Heart left ventricle (tissue), 16 donors: ENCODE measurements around the gene BCL2L14. TPM values are rescaled to one million over a fixed set of nuclear protein-coding genes. Genes with fewer than 3 reads are reported as not detected.

Experiments used
- ATAC-seq, 4 donors: fragments of 200-7000 bp; cut with Tn5 transposase; one replicate each; pipeline ENCODE4 v1.9.1; 2020 to 2022; ENCODE audit warnings: moderate library complexity in 4 of 4, mild to moderate bottlenecking in 3 of 4, moderate number of reproducible peaks in 1 of 4
- DNase-seq, 5 donors: peaks; one replicate each; pipeline ENCODE4 v3.0.0-alpha.2; 2020
- H3K27ac ChIP-seq, 12 donors: fragments of 200-600 bp; sonication (generic) in 4 of 12; one replicate each; pipeline versions ENCODE4 v1.5.0 to v1.8.0; 2016 to 2022; ENCODE audit warnings: mild to moderate bottlenecking in 2 of 12
- H3K27me3 ChIP-seq, 9 donors: fragments of 200-600 bp; sonication (generic) in 2 of 9; one replicate each; pipeline versions ENCODE4 v1.5.1 to v1.8.0; 2016 to 2022; ENCODE audit warnings: mild to moderate bottlenecking in 3 of 9
- H3K36me3 ChIP-seq, 9 donors: fragments of 200-600 bp; sonication (generic) in 2 of 9; one replicate each; pipeline versions ENCODE4 v1.5.0 to v1.8.0; 2018 to 2022; ENCODE audit warnings: mild to moderate bottlenecking in 2 of 9
- H3K4me1 ChIP-seq, 12 donors: fragments of 200-600 bp; sonication (generic) in 4 of 12; one replicate each; pipeline versions ENCODE4 v1.5.0 to v1.8.0; 2016 to 2022; ENCODE audit warnings: mild to moderate bottlenecking in 3 of 12
- H3K4me3 ChIP-seq, 12 donors: fragments of 200-600 bp; sonication (generic) in 4 of 12; one replicate each; pipeline versions ENCODE4 v1.5.0 to v1.8.0; 2017 to 2022; ENCODE audit warnings: mild to moderate bottlenecking in 9 of 12, moderate library complexity in 4 of 12
- H3K9me3 ChIP-seq, 12 donors: fragments of 200-600 bp; sonication (generic) in 4 of 12; one replicate each; pipeline versions ENCODE4 v1.5.0 to v1.8.0; 2016 to 2022; ENCODE audit warnings: mild to moderate bottlenecking in 1 of 12
- CTCF ChIP-seq, 12 donors: fragments of 200-600 bp; sonication (generic) in 4 of 12; IDR thresholded peaks; one replicate each; pipeline versions ENCODE4 v1.5.0 to v1.8.0; 2018 to 2022; ENCODE audit warnings: antibody characterized with exemption in 12 of 12, mild to moderate bottlenecking in 5 of 12
- POLR2A ChIP-seq, 2 donors: fragments of 450-650 bp; IDR thresholded peaks; one replicate each; pipeline ENCODE4 v1.6.1; 2017; ENCODE audit warnings: antibody characterized with exemption in 2 of 2, mild to moderate bottlenecking in 2 of 2, moderate library complexity in 2 of 2
- WGBS, 4 donors: extraction: QIAGEN DNeasy Blood & Tissue Kit in 2 of 4; methylation state at CpG; one replicate each; pipeline versions ENCODE4 v1.1.5 to v1.1.7; 2013 to 2018; 5-methylcytosine and 5-hydroxymethylcytosine counted together
- intact Hi-C, 10 donors: fragments of 100-400 bp; cut with DNase I; formaldehyde crosslinking; loops; one replicate each; pipeline versions ENCODE4 v1.11.1 to v1.14.2; 2022
- polyA plus RNA-seq, 2 donors: library from polyadenylated mRNA; stranded (reverse); fragments of 200-250 nt; gene quantifications; one replicate each; pipeline ENCODE4 v1.2.3, GENCODE V29; 2013
- total RNA-seq, 9 donors: library from RNA; depleted of rRNA in 2 of 9; stranded (reverse); fragments of >200 nt in 2 of 9; fragmentation: NEBNext Ultra II Directional in 3 of 9; extraction: Animal tissue kit (Norgen Biotek cat#: 25700) in 3 of 9; gene quantifications; one replicate each; pipeline versions ENCODE4 v1.1.0 to v1.2.4, GENCODE V29; 2016 to 2023
- donor health status: ischemic (EF 13 %, LVEDD 7.1; RV severe dilation, severe dysfunction).
- donor health status: healthy with polysubstance abuse.
- donor health status: DM: no; HTN: yes; CAD: no.
- donor health status: DM: no; HTN: no; CAD: no.
- donor health status: ischemic (EF 25% LVEDD 6.9; RV normal size, moderate dysfunction).
- donor health status: ischemic (EF 25% LVEDD 5.7; RV mildly dilated, moderate dysfunction).
- donor health status: healthy.
- donor health status: DM: yes; HTN: yes; CAD: no.
- donor health status: ischemic (EF 35%, LVEDD 5.7; RV mildly dilated, moderate dysfunction).
- donor health status: nonischemic (EF 11% LVEDD 7.7; RV severe dilation, severe dysfunction).
- donor health status: DM: yes; HTN: yes; CAD: no.
- donor health status: PGD.
- donor health status: ischemic (EF 29% LVEDD 5.4; RV normal size, mild dysfunction).
- donor health status: nonischemic (EF 23%, LVEDD 6.1; RV moderate dilation, normal function).

Gene BCL2L14
- total and polyA plus RNA-seq, 11 donors: not detected

DNA sequence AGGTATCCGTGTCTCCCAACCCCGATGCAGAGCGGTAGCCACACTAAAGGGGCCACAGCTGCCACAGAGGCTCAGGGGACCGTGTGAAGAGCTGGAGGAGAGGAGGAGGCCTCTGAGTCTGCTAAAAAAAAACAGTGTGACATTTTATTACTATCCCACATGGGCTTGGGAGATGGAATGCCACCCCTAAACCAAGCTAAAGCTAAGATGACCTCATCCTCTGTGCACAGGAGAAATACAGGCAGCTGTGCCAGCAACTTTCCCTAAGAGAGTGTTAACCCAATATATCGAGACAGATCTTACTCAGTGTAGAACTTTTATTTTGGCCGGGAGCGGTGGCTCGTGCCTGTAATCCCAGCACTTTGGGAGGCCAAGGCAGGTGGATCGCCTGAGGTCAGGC is 18.0 kb downstream of the BCL2L14 start:
- intact Hi-C loops: loop anchor here in 2 of 10 donors (5.0 to 10.0 kb wide), 2 partner anchors 244 to 616 kb away; no protein-coding TSS in a partner anchor
- H3K36me3 ChIP-seq: no peaks in the 10 kb centered on the region
- no peak overlapping the region for H3K27ac ChIP-seq
- ATAC-seq (no peak), DNase-seq (no peak)
- 90 to 95% (median 92%) methylated on average over 9 of the region's 9 CpGs for WGBS, 4 donors
- no peaks in the 10 kb centered on the region for H3K9me3 ChIP-seq
- no peaks in the 10 kb centered on the region for H3K27me3 ChIP-seq
- TF ChIP-seq CTCF (IDR thresholded peaks at IDR 0.05): no peak
- no peak for TF ChIP-seq POLR2A (IDR thresholded peaks at IDR 0.05)
- peaks cover 0 to 4% (median 0%) of the 10 kb centered on the region in 12 donors for H3K4me1 ChIP-seq
- no peak overlapping the region for H3K4me3 ChIP-seq

- no peak overlapping the region for H3K27ac ChIP-seq
- 81 to 95% (median 86%) methylated on average over 3 of the region's 3 CpGs for WGBS, 4 donors
These were observed 20.3 kb downstream of the BCL2L14 start for GRCh38 chr12:12091071-12091470.

DNA sequence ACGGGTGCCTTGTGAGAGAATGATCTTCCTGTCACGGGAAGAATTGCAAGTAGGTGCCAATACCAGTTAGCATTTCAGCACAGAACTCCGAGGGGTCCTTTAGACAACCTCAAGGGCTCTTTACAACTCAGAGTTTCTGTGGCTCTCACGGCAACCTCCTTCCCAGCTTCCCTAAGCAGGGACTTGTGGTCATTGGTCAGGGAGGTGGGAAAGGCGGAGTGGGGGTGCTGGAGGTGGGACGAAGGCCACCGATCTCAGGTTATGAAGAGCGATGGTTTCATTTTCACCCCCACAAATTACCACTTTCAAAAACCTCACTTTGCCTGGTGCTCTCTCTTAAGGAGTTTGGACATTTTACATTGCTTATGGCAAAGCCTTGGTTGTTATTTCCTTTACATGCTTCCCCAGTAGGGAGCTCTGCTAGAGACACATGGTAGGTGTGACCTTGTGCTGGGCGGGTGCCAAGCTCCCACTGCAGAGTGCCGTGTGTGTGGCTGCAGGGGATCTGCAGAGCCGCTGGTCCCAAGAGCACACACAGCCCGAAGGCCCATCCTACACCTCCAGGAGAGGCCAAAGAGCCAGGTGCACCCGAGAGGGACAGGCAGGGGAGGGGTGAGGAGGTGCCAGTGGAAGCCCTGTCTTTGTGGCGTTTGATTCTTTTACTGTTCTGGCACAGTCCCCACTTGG is 21.4 kb downstream of the BCL2L14 start:
- DNase-seq (no peak), ATAC-seq (peak in 2 of 4 donors; percentile 15 to 55)
- no peak overlapping the region for H3K4me3 ChIP-seq
- no peaks in the 10 kb centered on the region for H3K27me3 ChIP-seq
- intact Hi-C loops: loop anchor here in 1 of 10 donors (10.0 kb wide), 1 partner anchor 173 kb away; the partner anchor contains the start of gene LRP6
- H3K9me3 ChIP-seq: no peaks in the 10 kb centered on the region
- peaks cover 0 to 8% (median 0%) of the 10 kb centered on the region in 12 donors for H3K4me1 ChIP-seq
- no peak overlapping the region for H3K27ac ChIP-seq
- H3K36me3 ChIP-seq: no peaks in the 10 kb centered on the region
- TF ChIP-seq POLR2A (IDR thresholded peaks at IDR 0.05): no peak
- TF ChIP-seq CTCF (IDR thresholded peaks at IDR 0.05): no peak
- 64 to 71% (median 67%) methylated on average over 13 to 14 of the region's 14 CpGs for WGBS, 4 donors

More at GRCh38 chr12:12091071-12091470, 20.3 kb downstream of the BCL2L14 start:
- intact Hi-C loops: loop anchor here in 1 of 10 donors (10.0 kb wide), 1 partner anchor 174 kb away; the partner anchor contains the start of gene LRP6
- no peak for ATAC-seq
- DNase-seq: no peak
- TF ChIP-seq CTCF (IDR thresholded peaks at IDR 0.05): no peak
- no peak for TF ChIP-seq POLR2A (IDR thresholded peaks at IDR 0.05)
- H3K4me3 ChIP-seq: no peak overlapping the region
- H3K9me3 ChIP-seq: no peaks in the 10 kb centered on the region
- H3K27me3 ChIP-seq: no peaks in the 10 kb centered on the region
- no peaks in the 10 kb centered on the region for H3K36me3 ChIP-seq
- H3K4me1 ChIP-seq: peaks cover 0 to 8% (median 0%) of the 10 kb centered on the region in 12 donors

DNA sequence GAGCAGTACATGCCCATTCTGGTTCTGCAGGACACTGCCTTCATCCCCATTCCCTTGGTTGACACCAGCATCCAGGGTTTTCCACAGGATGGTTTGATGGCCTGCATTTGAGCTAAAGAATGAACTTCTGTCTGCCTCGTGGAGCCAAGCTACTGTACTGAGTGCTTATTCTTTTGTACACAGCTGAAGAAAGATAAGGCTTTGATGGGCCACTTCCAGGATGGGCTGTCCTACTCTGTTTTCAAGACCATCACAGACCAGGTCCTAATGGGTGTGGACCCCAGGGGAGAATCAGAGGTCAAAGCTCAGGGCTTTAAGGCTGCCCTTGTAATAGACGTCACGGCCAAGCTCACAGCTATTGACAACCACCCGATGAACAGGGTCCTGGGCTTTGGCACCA is 23.7 kb downstream of the BCL2L14 start:
- no peaks in the 10 kb centered on the region for H3K36me3 ChIP-seq
- ATAC-seq (no peak), DNase-seq (no peak)
- intact Hi-C loops: loop anchor here in 1 of 10 donors (10.0 kb wide), 1 partner anchor 170 kb away; the partner anchor contains the start of gene LRP6
- peaks cover 0 to 20% (median 0%) of the 10 kb centered on the region in 12 donors for H3K4me1 ChIP-seq
- TF ChIP-seq CTCF (IDR thresholded peaks at IDR 0.05) (no peak), POLR2A (IDR thresholded peaks at IDR 0.05) (no peak)
- H3K27me3 ChIP-seq: no peaks in the 10 kb centered on the region
- H3K9me3 ChIP-seq: no peaks in the 10 kb centered on the region
- H3K27ac ChIP-seq: no peak overlapping the region
- 76 to 85% (median 80%) methylated on average over 4 of the region's 4 CpGs for WGBS, 4 donors
- no peak overlapping the region for H3K4me3 ChIP-seq
